ENCODE data around the gene ATP6V1B1. TPM values are rescaled to one million over a fixed set of nuclear protein-coding genes. Genes with fewer than 3 reads are reported as not detected.
A peak's percentile ranks its signal among the peaks of the same experiment; 100 is the strongest.

Gene ATP6V1B1
- total RNA-seq, 1 experiment from 2014 or later = 7.8 TPM

DNA sequence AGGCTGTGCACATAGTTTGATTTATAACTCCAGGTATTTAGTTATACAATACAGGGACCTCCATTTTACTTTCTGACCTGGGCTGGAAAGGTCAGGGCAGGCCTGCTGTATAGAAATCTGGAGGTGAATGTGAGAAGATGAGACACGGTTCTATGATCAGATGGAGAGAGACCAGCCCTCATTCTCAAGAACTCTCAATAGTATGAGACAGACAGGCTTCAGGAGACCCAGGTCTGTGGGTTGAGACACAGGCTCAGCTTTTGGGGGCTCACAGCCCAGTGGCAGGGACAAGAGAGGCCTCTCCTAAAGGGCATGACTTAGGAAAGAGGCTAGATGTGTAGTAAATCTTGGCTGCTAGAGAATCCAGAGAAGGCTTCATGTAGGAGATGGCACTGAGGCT, 719 bp upstream of the ATP6V1B1 start:
- intact Hi-C loops (cut with micrococcal nuclease; ENCODE audit: unreplicated experiment) = no loop called here
- no peak for TF ChIP-seq EZH2 (IDR thresholded peaks at IDR 0.05; ENCODE audit: low read depth)
- TF ChIP-seq, protein P1, sequence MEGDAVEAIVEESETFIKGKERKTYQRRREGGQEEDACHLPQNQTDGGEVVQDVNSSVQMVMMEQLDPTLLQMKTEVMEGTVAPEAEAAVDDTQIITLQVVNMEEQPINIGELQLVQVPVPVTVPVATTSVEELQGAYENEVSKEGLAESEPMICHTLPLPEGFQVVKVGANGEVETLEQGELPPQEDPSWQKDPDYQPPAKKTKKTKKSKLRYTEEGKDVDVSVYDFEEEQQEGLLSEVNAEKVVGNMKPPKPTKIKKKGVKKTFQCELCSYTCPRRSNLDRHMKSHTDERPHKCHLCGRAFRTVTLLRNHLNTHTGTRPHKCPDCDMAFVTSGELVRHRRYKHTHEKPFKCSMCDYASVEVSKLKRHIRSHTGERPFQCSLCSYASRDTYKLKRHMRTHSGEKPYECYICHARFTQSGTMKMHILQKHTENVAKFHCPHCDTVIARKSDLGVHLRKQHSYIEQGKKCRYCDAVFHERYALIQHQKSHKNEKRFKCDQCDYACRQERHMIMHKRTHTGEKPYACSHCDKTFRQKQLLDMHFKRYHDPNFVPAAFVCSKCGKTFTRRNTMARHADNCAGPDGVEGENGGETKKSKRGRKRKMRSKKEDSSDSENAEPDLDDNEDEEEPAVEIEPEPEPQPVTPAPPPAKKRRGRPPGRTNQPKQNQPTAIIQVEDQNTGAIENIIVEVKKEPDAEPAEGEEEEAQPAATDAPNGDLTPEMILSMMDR (conservative IDR thresholded peaks at IDR 0.05) = no peak
- BruUV-seq (replicated peaks) = no TSS peak

DNA sequence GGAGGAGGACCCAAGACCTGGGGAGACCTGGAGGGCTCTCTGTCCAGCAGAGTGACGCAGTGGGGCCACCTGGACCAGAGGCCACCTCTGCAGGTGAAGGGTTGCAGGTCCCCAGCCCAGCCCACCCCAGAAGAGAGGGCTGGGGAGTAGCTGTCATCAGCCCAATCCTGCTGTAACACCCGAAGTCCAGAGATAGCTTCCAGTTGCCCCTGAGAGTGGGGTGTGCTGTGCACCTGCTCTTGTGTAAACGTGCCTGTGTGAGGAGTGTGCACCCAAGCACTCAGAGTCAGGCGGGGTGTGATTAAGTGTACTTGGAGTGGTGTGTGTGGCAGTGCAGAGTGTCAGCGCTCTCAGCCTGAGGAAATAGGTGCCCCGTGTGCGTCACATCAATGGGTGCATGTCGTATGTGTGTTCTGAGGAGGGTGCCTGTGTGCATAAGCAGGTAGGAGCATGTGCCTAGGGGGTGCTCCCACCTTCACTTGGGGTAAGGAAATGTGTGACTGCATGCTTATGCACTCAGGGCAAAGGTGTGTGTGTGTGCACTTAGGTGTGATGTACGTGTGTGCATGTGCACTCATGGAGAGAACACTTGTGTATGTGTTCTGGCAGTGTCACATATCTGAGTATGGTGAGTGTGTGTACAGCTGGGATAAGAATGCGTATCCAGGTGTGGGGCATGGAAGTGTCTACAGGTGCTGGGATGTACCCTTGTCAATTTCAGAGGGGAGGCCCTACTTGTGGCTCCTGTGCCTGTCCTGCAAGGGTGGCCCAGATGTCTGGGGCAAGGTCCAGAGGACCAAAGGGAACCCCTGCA, 672 bp downstream of the ATP6V1B1 start:
- TF ChIP-seq, protein P1 (conservative IDR thresholded peaks at IDR 0.05) = no peak
- no peaks in the 10 kb centered on the region for H3K27me3 ChIP-seq (ENCODE audit: insufficient read depth, low read depth)
- intact Hi-C loops (cut with micrococcal nuclease; ENCODE audit: unreplicated experiment) = no loop called here
- CTCF ChIA-PET = interaction anchor here (0.7 to 1.2 kb wide), 2 partner anchors 16 to 65 kb away, joined by 3 to 4 read pairs; no protein-coding TSS in a partner anchor
- peaks cover 29% of the 10 kb centered on the region for H3K4me1 ChIP-seq (replicated peaks; ENCODE audit: insufficient read depth)
- no peaks in the 10 kb centered on the region for H3K9me2 ChIP-seq (ENCODE audit: insufficient read depth)
- no peaks in the 10 kb centered on the region for H3K9me3 ChIP-seq (ENCODE audit: insufficient read depth, low read depth)
- H2AFZ ChIP-seq = no peak overlapping the region
- POLR2A ChIA-PET (ENCODE audit: unreplicated experiment) = interaction anchor here (0.5 kb wide), 1 partner anchor 291 kb away, joined by 4 read pairs; the partner anchor contains the start of gene PAIP2B
- H3K27ac ChIP-seq = peak overlapping the region; percentile 23; the same call in 1 of the 2 replicates
- BruUV-seq (replicated peaks) = no TSS peak
- H3K36me3 ChIP-seq (ENCODE audit: low read depth) = no peaks in the 10 kb centered on the region
- H3K4me2 ChIP-seq = peak overlapping the region; percentile 47
- no peak overlapping the region for H3K4me3 ChIP-seq
- H4K20me1 ChIP-seq (ENCODE audit: insufficient read depth) = no peaks in the 10 kb centered on the region
- no peaks in the 10 kb centered on the region for H3K79me2 ChIP-seq (ENCODE audit: low read depth)
- DNase-seq = no peak
- H3F3A ChIP-seq (ENCODE audit: insufficient read depth, low read depth) = peaks cover 6% of the 10 kb centered on the region; the same call in 1 of the 2 replicates

More for the DNA sequence above, 719 bp upstream of the ATP6V1B1 start:
- Histone ChIP-seq H3K4me1 (replicated peaks; ENCODE audit: insufficient read depth) (peaks cover 29% of the 10 kb centered on the region), H3K4me2 (0 out of 2 replicates have a peak overlapping the region, but pooled peaks have one; percentile 47), H2AFZ (no peak overlapping the region), H3K27ac (0 out of 2 replicates have a peak overlapping the region, but pooled peaks have one; percentile 45), H4K20me1 (ENCODE audit: insufficient read depth) (no peaks in the 10 kb centered on the region), H3K79me2 (ENCODE audit: low read depth) (no peaks in the 10 kb centered on the region), H3K4me3 (no peak overlapping the region), H3K27me3 (ENCODE audit: insufficient read depth, low read depth) (no peaks in the 10 kb centered on the region), H3K9me3 (ENCODE audit: insufficient read depth, low read depth) (no peaks in the 10 kb centered on the region), H3F3A (ENCODE audit: insufficient read depth, low read depth) (peaks cover 6% of the 10 kb centered on the region; the same call in 1 of the 2 replicates), H3K9me2 (ENCODE audit: insufficient read depth) (no peaks in the 10 kb centered on the region), H3K36me3 (ENCODE audit: low read depth) (no peaks in the 10 kb centered on the region)
- POLR2A ChIA-PET (ENCODE audit: unreplicated experiment) = no interaction called here
- no peak for DNase-seq
- CTCF ChIA-PET = interaction anchor here (0.6 kb wide), 1 partner anchor 1216 kb away, joined by 3 read pairs; no protein-coding TSS in a partner anchor

DNA sequence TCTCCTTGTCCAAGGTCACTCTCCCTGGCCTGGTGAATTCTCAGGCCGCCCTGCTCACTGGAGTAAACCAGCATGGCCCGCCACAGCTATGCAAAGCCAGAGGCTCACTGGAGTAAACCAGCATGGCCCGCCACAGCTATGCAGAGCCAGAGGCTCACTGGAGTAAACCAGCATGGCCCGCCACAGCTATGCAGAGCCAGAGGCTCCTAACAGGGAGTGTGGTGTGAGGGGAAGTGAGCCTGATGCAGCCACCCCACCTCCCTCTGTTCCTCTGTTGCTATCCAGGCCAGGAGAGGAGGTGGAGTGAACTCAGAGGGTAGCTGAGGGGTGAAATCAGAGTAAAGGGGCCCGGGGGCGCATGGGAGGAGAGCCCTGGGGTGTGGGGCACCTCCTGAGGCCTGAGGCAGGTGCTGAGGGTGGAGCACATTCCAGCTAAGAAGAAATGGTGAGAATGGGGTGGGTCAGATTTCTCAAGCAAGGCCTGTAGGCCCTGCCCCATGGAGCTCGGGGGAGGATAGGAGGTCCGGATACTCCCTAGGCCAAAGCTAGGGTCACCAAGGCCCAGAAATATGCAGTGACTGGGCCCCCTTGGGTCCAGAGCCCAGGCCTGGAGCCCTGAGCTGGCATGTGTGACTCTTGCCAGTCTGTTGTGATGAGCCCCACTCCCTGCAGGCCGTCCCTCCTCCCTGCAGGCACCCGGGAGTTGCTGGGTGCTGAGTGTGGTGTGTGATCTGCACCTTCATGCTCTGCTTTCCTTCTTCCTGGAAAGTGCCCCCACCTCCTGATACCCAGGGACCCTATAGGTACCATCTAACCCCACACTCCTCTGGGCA, 1.5 kb downstream of the ATP6V1B1 start:
- ChIA-PET CTCF (interaction anchor here (0.9 to 1.2 kb wide), 2 partner anchors 11 to 66 kb away, joined by 3 to 4 read pairs; no protein-coding TSS in a partner anchor), POLR2A (ENCODE audit: unreplicated experiment) (interaction anchor here (0.8 kb wide), 1 partner anchor 87 kb away, joined by 4 read pairs; no protein-coding TSS in a partner anchor)
- Histone ChIP-seq H3K4me2 (peak overlapping the region; percentile 47), H3K79me2 (ENCODE audit: low read depth) (no peaks in the 10 kb centered on the region), H3K4me3 (no peak overlapping the region), H3K9me3 (ENCODE audit: insufficient read depth, low read depth) (no peaks in the 10 kb centered on the region), H3F3A (ENCODE audit: insufficient read depth, low read depth) (peaks cover 6% of the 10 kb centered on the region; the same call in 1 of the 2 replicates), H3K4me1 (replicated peaks; ENCODE audit: insufficient read depth) (peaks cover 29% of the 10 kb centered on the region), H3K9me2 (ENCODE audit: insufficient read depth) (no peaks in the 10 kb centered on the region), H4K20me1 (ENCODE audit: insufficient read depth) (no peaks in the 10 kb centered on the region), H3K27ac (peak overlapping the region; percentile 39; the same call in 1 of the 2 replicates), H3K36me3 (ENCODE audit: low read depth) (no peaks in the 10 kb centered on the region), H3K27me3 (ENCODE audit: insufficient read depth, low read depth) (no peaks in the 10 kb centered on the region), H2AFZ (no peak overlapping the region)
- DNase-seq = peak; percentile 59 to 82
- TF ChIP-seq, protein P1 (conservative IDR thresholded peaks at IDR 0.05) = no peak
- TF ChIP-seq EZH2 (IDR thresholded peaks at IDR 0.05; ENCODE audit: low read depth) = no peak
- BruUV-seq (replicated peaks) = no TSS peak
- intact Hi-C loops (cut with micrococcal nuclease; ENCODE audit: unreplicated experiment) = no loop called here
